Ovary (tissue), 3 donors: Measurements from ENCODE around the gene DYNC1LI2.

Source experiments
- CTCF ChIP-seq, 3 donors: fragments of 450-650 bp in 2 of 3; fragments of 200-600 bp in 1 of 3; IDR thresholded peaks; one replicate each; pipeline versions ENCODE4 v1.5.1 to v1.8.0; 2016 to 2022; ENCODE audit warnings: antibody characterized with exemption in 3 of 3, mild to moderate bottlenecking in 1 of 3
- EP300 ChIP-seq: sonication (generic); formaldehyde crosslinking; IDR thresholded peaks from one replicate; pipeline ENCODE4 v1.6.1; 2017; ENCODE audit warnings: antibody characterized with exemption
- POLR2A ChIP-seq: fragments of 450-650 bp; IDR thresholded peaks from one replicate; pipeline ENCODE4 v1.6.1; 2017; ENCODE audit warnings: antibody characterized with exemption, mild to moderate bottlenecking, moderate library complexity
- donor health status: DM: no; HTN: no; CAD: no.

GRCh38 chr16:66754819-66755218 lies 3.4 kb upstream of the DYNC1LI2 start:
- TF ChIP-seq CTCF (IDR thresholded peaks at IDR 0.05) (no peak), EP300 (no peak), POLR2A (no peak)
